Fibroblast of lung (primary cell): ENCODE measurements around the gene COPRS.

Source experiments
- EZH2 ChIP-seq: IDR thresholded peaks from 2 replicates; pipeline ENCODE4 v1.5.1; 2012; ENCODE audit warnings: low read length, control low read depth, mild to moderate bottlenecking; ENCODE audit errors: missing control alignments
- TF ChIP-seq, protein P1 (sequence below), 2 donors: IDR thresholded peaks in 1 of 2; conservative IDR thresholded peaks in 1 of 2; 1 replicate in 1 of 2; 2 replicates in 1 of 2; pipeline ENCODE4 v1.5.1; 2011 to 2012; ENCODE audit warnings: low read length in 2 of 2, control low read depth in 1 of 2, inconsistent platforms in 1 of 2, low read depth in 1 of 2, mild to moderate bottlenecking in 1 of 2

GRCh38 chr17:31842195-31843069 lies 16.6 kb downstream of the COPRS start:
- TF ChIP-seq, protein P1, sequence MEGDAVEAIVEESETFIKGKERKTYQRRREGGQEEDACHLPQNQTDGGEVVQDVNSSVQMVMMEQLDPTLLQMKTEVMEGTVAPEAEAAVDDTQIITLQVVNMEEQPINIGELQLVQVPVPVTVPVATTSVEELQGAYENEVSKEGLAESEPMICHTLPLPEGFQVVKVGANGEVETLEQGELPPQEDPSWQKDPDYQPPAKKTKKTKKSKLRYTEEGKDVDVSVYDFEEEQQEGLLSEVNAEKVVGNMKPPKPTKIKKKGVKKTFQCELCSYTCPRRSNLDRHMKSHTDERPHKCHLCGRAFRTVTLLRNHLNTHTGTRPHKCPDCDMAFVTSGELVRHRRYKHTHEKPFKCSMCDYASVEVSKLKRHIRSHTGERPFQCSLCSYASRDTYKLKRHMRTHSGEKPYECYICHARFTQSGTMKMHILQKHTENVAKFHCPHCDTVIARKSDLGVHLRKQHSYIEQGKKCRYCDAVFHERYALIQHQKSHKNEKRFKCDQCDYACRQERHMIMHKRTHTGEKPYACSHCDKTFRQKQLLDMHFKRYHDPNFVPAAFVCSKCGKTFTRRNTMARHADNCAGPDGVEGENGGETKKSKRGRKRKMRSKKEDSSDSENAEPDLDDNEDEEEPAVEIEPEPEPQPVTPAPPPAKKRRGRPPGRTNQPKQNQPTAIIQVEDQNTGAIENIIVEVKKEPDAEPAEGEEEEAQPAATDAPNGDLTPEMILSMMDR (conservative IDR thresholded peaks at IDR 0.05 in 1 of 2, IDR thresholded peaks at IDR 0.05 in 1 of 2; ENCODE audit: low read depth in 1 of 2, low read length in 2 of 2): peak; percentile 91 to 98
- TF ChIP-seq EZH2: no peak
